ENCODE data around the gene ATP12A. TPM values are rescaled to one million over a fixed set of nuclear protein-coding genes. Genes with fewer than 3 reads are reported as not detected.

Gene ATP12A
- total RNA-seq, 4 donors from 2014 or later = not detected

- H3K36me3 ChIP-seq = no peaks in the 10 kb centered on the region
- no peaks in the 10 kb centered on the region for H3K4me1 ChIP-seq
- DNase-seq = no peak
- no peak overlapping the region for H3K27ac ChIP-seq
- H3K27me3 ChIP-seq = no peaks in the 10 kb centered on the region
- no peaks in the 10 kb centered on the region for H3K9me3 ChIP-seq
- no peak overlapping the region for H3K4me3 ChIP-seq
- TF ChIP-seq POLR2A (IDR thresholded peaks at IDR 0.05) = no peak
- TF ChIP-seq, protein P1, sequence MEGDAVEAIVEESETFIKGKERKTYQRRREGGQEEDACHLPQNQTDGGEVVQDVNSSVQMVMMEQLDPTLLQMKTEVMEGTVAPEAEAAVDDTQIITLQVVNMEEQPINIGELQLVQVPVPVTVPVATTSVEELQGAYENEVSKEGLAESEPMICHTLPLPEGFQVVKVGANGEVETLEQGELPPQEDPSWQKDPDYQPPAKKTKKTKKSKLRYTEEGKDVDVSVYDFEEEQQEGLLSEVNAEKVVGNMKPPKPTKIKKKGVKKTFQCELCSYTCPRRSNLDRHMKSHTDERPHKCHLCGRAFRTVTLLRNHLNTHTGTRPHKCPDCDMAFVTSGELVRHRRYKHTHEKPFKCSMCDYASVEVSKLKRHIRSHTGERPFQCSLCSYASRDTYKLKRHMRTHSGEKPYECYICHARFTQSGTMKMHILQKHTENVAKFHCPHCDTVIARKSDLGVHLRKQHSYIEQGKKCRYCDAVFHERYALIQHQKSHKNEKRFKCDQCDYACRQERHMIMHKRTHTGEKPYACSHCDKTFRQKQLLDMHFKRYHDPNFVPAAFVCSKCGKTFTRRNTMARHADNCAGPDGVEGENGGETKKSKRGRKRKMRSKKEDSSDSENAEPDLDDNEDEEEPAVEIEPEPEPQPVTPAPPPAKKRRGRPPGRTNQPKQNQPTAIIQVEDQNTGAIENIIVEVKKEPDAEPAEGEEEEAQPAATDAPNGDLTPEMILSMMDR (IDR thresholded peaks at IDR 0.05) = no peak
- intact Hi-C loops (cut with DNase I; ENCODE audit: low total_unique reads) = no loop called here
These were observed 31.1 kb upstream of the ATP12A start for GRCh38 chr13:24648983-24649687.

DNA sequence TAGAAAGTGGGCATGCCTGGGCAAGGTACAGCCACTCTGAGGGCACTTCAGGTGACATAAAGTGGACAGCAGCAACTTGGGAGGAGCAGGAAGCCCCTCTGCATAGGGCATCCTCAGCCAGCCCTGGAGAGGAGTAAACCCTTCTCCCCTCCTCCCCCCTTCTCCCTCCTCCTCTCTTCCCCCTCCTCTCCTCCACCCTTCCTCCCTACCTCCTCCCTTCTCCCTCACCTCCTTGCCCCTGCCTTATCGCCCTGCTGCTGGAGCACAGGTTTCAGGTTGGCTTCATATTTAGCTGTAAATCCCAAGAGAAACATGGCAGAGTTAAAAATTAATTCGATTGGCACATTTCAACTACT, 30.5 kb upstream of the ATP12A start:
- Histone ChIP-seq H3K4me3 (no peak overlapping the region), H3K36me3 (no peaks in the 10 kb centered on the region), H3K4me1 (no peaks in the 10 kb centered on the region), H3K9me3 (no peaks in the 10 kb centered on the region), H3K27me3 (no peaks in the 10 kb centered on the region), H3K27ac (no peak overlapping the region)
- intact Hi-C loops (cut with DNase I; ENCODE audit: low total_unique reads) = no loop called here
- TF ChIP-seq, protein P1 (IDR thresholded peaks at IDR 0.05) = no peak
- no peak for TF ChIP-seq POLR2A (IDR thresholded peaks at IDR 0.05)
- no peak for DNase-seq

GRCh38 chr13:24650161-24650560, 30.0 kb upstream of the ATP12A start:
- Histone ChIP-seq H3K27me3 (no peaks in the 10 kb centered on the region), H3K4me3 (no peak overlapping the region), H3K4me1 (no peaks in the 10 kb centered on the region), H3K9me3 (no peaks in the 10 kb centered on the region), H3K36me3 (no peaks in the 10 kb centered on the region), H3K27ac (no peak overlapping the region)
- DNase-seq = no peak
- intact Hi-C loops (cut with DNase I; ENCODE audit: low total_unique reads) = no loop called here
- no peak for TF ChIP-seq POLR2A (IDR thresholded peaks at IDR 0.05)
- TF ChIP-seq, protein P1 (IDR thresholded peaks at IDR 0.05) = no peak

GRCh38 chr13:24651718-24652345, 28.4 kb upstream of the ATP12A start:
- H3K27ac ChIP-seq = no peak overlapping the region
- no peak for TF ChIP-seq POLR2A (IDR thresholded peaks at IDR 0.05)
- TF ChIP-seq, protein P1 (IDR thresholded peaks at IDR 0.05) = no peak
- intact Hi-C loops (cut with DNase I; ENCODE audit: low total_unique reads) = no loop called here
- no peaks in the 10 kb centered on the region for H3K9me3 ChIP-seq
- H3K4me3 ChIP-seq = no peak overlapping the region
- no peaks in the 10 kb centered on the region for H3K4me1 ChIP-seq
- DNase-seq = no peak
- no peaks in the 10 kb centered on the region for H3K27me3 ChIP-seq
- H3K36me3 ChIP-seq = no peaks in the 10 kb centered on the region

- no peaks in the 10 kb centered on the region for H3K36me3 ChIP-seq
- intact Hi-C loops (cut with DNase I; ENCODE audit: low total_unique reads) = no loop called here
- H3K27me3 ChIP-seq = no peaks in the 10 kb centered on the region
- no peak overlapping the region for H3K4me3 ChIP-seq
- no peak overlapping the region for H3K27ac ChIP-seq
- TF ChIP-seq, protein P1 (IDR thresholded peaks at IDR 0.05) = no peak
- H3K9me3 ChIP-seq = no peaks in the 10 kb centered on the region
- H3K4me1 ChIP-seq = no peaks in the 10 kb centered on the region
- DNase-seq = no peak
These were observed 27.8 kb upstream of the ATP12A start for GRCh38 chr13:24652359-24652758.
